GM12874 (cell line): ENCODE results near the gene KRTAP3-2.
A peak's percentile ranks its signal among the peaks of the same experiment; 100 is the strongest.

Experiments
- TF ChIP-seq, protein P1 (sequence below): IDR thresholded peaks from 2 replicates; pipeline ENCODE4 v1.5.1; 2011; ENCODE audit warnings: low read depth, mild to moderate bottlenecking, control low read depth, low read length, moderate library complexity; ENCODE audit not compliant: insufficient read depth

The KRTAP3-2 gene

DNA sequence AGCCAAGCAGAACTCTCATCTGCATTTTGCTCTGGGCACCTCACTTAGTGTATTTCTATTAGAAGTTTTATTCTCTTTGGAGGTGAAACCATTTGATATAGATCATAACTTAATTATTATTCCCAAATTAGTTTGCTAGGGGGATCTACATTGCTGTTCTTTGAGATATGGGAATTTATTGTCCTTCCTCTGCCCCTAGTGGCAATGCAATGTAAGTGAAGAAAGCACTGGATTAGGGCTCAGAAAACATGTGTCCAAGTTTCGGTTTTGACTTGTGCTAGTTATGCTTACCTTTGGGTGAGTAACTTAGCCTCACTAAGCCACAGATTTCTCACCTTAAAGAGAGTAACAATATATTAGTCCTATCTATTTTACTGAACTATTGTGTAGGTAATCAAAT, 35.9 kb downstream of the KRTAP3-2 start:
- TF ChIP-seq, protein P1, sequence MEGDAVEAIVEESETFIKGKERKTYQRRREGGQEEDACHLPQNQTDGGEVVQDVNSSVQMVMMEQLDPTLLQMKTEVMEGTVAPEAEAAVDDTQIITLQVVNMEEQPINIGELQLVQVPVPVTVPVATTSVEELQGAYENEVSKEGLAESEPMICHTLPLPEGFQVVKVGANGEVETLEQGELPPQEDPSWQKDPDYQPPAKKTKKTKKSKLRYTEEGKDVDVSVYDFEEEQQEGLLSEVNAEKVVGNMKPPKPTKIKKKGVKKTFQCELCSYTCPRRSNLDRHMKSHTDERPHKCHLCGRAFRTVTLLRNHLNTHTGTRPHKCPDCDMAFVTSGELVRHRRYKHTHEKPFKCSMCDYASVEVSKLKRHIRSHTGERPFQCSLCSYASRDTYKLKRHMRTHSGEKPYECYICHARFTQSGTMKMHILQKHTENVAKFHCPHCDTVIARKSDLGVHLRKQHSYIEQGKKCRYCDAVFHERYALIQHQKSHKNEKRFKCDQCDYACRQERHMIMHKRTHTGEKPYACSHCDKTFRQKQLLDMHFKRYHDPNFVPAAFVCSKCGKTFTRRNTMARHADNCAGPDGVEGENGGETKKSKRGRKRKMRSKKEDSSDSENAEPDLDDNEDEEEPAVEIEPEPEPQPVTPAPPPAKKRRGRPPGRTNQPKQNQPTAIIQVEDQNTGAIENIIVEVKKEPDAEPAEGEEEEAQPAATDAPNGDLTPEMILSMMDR, result peak; percentile 57; the same call in 1 of the 2 replicates

DNA sequence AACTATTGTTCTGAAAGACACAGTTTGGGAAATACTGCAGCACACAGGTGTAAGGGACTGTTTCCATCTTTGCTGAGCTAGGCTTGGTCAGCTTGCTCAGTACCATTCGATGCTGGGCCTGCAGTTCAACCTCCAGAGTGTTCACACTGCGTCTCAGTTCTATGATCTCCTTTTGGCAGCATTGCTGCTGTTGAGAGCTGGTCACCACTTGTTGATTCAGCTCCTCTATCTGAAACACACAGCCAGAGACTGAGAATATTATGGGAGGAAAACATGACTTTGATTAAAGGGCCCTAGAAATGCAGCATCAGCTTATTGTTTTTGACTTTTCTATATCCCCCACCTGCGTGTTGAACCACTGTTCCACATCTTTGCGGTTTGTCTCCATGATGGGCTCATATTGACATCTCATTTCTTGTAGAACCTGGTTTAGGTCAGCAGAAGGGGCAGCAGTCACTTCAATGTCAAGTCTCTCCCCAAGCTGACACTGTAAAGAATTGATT, 37.6 kb downstream of the KRTAP3-2 start:
- TF ChIP-seq, protein P1, result no peak

DNA sequence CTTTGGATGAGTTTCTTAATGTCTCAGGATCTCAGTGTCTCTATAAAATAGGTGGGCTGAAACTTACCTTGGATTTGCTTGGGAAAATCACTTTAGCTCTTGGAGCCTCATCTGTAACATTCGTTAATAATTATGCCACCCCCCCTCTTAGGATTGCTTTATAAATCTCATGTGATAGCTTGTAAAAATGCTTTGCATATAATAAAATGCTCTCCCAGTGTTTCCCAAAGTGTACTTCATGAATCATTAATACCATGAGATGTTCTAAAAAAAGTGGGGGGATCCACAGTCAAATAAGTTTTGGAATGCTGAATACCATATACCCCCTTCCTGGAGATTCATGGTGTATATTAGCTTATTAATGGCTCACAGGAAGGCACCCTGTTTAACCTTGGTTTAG, 38.1 kb downstream of the KRTAP3-2 start:
- TF ChIP-seq, protein P1, result no peak

DNA sequence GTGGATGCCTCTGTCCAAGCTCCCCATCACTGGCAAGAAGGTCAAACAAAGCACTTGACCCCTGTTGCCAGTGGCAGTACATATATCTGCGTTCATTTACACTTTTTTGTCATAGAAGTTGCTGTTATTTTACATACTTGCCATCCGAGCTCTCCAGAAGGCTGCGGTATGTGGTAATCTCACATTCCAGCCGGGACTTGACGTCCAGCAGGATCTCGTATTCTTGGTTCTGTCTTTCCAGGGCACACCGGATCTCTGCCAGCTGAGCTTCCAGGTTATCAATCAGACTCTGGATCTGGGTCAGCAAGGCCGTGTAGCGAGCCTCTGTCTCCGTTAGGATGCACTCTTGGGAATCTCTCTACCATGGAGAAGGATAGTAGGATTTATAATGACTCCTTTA, 39.6 kb downstream of the KRTAP3-2 start:
- TF ChIP-seq, protein P1, result no peak

DNA sequence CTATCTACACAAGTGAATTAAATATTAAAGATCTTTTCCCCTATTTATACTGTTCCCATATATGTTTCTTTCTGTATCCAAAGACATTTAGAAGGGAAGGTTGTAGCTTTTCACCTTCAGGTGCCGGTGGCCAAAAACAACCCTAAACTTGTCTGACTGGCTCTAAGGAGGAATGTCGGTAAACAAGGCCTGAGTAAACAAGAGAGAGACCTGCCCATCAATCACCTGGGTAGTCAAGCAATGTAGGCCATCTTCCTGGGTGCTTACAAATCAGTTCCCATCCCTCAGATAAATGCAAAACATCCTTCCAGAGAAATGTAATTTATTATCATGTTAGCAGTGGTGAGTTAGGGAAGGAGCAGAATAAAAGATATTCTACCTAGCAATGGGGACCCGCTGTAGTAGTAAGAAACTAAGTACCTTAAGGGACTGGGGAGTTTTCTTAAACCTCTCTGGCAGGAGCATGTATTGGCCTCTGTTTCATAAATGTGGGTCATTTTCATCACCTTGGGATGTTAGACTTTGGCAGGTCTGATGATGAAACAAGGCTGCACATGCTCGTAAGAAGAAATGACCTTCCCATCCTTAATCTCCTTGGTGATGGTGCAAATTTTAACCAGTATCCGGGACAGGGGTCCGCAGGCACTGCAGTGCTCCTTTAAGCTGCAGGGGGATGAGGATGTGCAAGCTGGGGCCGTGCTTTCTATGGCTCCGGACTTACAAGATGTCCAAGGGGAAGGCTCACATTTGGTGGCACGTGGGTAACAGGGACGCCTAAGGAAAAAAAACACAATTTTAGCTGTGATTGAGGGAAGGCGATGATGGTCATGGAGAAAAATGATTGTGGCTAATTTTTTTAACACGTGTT, 41.4 kb downstream of the KRTAP3-2 start:
- TF ChIP-seq, protein P1, result no peak

DNA sequence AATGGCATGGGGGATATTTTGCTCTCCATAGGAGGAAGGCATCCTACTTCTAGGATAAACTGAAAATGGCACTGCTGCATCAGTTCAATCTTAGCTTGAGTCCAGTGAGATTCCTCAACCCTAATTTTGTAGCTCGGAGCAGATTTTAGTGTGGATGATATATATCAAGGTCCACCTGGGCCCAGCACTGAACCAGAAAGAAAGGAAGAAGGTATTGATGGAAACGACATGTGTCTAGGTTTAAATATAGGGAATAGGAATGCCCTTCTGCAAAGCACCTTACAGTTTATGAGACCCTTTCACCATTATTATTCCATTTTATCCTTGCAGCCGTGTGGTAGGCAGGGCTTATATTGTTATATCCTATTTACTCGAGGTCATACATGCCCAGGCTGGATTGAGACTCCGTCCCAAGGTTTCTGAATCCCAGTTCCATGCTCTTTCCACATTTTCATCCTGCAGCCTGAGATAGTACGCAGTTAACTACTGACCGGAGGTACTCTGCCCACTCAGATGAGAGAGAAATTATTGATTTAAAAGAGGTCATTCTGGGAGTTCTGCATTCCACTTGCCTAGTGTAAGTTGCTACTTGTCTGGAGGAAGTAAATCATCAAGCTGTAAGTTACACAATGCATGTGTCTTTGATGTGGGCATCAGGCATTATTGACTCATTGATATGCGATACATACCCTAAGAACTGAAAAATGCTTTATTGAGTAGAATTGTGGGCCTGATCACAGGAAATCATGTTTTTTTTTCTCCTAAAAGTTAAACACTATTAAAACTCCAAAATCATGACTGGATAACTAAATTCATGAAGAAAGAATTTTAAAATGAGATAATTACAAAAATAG, 43.1 kb downstream of the KRTAP3-2 start:
- TF ChIP-seq, protein P1, result no peak

DNA sequence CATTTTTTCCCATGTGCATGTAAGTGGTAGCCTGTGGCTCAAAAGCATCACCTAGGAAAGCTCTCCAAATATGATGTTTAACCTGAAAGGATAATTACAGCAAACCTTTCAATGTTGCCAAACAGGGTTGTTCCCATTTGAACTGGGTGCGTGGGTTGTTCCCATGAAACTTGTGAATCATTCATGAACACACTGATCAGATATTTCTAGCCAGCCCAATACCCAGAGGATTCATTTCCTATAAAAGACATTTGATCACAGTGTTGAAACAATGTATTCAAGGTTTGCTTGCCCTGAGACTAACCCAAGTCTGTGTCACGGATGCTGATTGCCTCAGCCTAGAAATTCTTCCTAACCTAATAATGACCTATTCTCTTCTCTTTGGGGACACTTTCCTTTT, 45.8 kb downstream of the KRTAP3-2 start:
- TF ChIP-seq, protein P1, result no peak
